ENCODE measurements around the gene ROS1.

DNA sequence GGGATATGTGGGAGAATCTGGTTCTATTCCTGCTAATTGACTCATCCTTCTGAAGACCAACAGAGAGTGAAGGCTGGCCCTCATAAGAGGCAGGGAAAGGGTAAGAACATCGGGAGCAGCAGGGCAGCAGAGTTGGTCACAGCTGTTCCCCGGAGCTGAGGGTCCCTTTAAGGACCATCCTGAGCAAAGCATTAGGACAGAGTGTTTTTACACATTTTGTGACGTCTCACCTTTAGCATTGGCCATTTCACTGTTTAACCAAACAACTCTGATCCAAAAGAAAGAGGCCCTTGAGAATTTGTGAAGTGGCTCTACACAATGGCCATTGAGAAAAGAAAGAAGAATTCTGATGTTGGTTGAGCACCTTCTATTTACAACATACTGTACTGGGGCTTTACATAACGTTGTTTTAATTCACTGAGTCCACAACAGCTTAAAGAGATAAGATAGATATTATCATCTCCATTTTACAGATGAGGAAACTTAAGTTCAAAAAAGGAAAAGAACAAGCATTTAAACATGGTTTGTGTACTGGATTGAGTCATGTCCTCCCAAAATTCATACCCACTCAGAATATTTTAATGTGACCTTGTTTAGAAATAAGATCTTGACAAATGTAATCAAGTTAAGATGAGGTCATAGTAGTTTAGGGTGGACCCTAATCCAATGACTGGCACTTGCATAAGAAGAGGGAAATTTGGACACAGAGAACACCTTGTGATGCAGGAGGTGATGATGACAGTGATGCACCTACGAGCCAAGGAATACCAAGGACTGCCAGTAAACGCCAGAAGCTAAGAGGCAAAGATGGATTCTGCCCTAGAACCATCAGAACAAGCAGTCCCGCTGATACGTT is 98.4 kb downstream of the ROS1 start:
- TF ChIP-seq, protein P1, sequence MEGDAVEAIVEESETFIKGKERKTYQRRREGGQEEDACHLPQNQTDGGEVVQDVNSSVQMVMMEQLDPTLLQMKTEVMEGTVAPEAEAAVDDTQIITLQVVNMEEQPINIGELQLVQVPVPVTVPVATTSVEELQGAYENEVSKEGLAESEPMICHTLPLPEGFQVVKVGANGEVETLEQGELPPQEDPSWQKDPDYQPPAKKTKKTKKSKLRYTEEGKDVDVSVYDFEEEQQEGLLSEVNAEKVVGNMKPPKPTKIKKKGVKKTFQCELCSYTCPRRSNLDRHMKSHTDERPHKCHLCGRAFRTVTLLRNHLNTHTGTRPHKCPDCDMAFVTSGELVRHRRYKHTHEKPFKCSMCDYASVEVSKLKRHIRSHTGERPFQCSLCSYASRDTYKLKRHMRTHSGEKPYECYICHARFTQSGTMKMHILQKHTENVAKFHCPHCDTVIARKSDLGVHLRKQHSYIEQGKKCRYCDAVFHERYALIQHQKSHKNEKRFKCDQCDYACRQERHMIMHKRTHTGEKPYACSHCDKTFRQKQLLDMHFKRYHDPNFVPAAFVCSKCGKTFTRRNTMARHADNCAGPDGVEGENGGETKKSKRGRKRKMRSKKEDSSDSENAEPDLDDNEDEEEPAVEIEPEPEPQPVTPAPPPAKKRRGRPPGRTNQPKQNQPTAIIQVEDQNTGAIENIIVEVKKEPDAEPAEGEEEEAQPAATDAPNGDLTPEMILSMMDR (IDR thresholded peaks at IDR 0.05) = no peak
- TF ChIP-seq POLR2A (IDR thresholded peaks at IDR 0.05) = no peak
